ENCODE measurements around the gene CTNNA3.

Gene CTNNA3

DNA sequence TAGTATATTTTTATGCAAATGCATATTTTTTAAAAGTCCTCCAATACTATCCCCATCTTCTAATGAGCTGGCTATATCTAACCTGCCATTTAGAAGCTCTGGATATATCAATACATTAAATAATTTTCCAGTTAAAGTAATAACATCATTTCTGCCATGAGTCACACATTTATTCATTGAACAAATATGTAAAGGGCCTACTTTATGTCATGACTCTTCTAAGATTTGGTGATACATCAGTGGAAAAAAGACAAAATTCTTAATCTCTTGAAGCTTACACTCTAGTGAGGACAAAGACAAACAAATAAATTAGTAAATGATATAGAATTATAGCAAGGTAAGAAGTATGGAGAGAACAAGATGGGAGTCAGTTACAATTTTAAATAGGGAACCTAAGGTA is 1487.0 kb downstream of the CTNNA3 start:
- no peaks in the 10 kb centered on the region for H3K27me3 ChIP-seq (replicated peaks; ENCODE audit: control insufficient read depth, insufficient read depth, low read length)
- DNase-seq (ENCODE audit: low read depth): no peak
- no peak overlapping the region for H3K9ac ChIP-seq (ENCODE audit: low read length)
- H3K36me3 ChIP-seq (ENCODE audit: control insufficient read depth, insufficient read depth, low read length, severe bottlenecking): no peaks in the 10 kb centered on the region
- H3K4me1 ChIP-seq (ENCODE audit: control insufficient read depth, insufficient read depth, low read length): no peaks in the 10 kb centered on the region
- H3K9me3 ChIP-seq (ENCODE audit: control insufficient read depth, low read length): no peaks in the 10 kb centered on the region
- no peak overlapping the region for H3K4me3 ChIP-seq (ENCODE audit: low read length)

GRCh38 chr10:66204838-66205237 is 1491.2 kb downstream of the CTNNA3 start:
- Histone ChIP-seq H3K9me3 (ENCODE audit: control insufficient read depth, low read length) (no peaks in the 10 kb centered on the region), H3K4me1 (ENCODE audit: control insufficient read depth, insufficient read depth, low read length) (no peaks in the 10 kb centered on the region), H3K27me3 (replicated peaks; ENCODE audit: control insufficient read depth, insufficient read depth, low read length) (no peaks in the 10 kb centered on the region), H3K4me3 (ENCODE audit: low read length) (no peak overlapping the region), H3K9ac (ENCODE audit: low read length) (no peak overlapping the region), H3K36me3 (ENCODE audit: control insufficient read depth, insufficient read depth, low read length, severe bottlenecking) (no peaks in the 10 kb centered on the region)
- no peak for DNase-seq (ENCODE audit: low read depth)

GRCh38 chr10:66202101-66202500 is 1493.9 kb downstream of the CTNNA3 start:
- no peaks in the 10 kb centered on the region for H3K9me3 ChIP-seq (ENCODE audit: control insufficient read depth, low read length)
- H3K27me3 ChIP-seq (replicated peaks; ENCODE audit: control insufficient read depth, insufficient read depth, low read length): no peaks in the 10 kb centered on the region
- no peak overlapping the region for H3K4me3 ChIP-seq (ENCODE audit: low read length)
- H3K9ac ChIP-seq (ENCODE audit: low read length): no peak overlapping the region
- no peaks in the 10 kb centered on the region for H3K4me1 ChIP-seq (ENCODE audit: control insufficient read depth, insufficient read depth, low read length)
- no peak for DNase-seq (ENCODE audit: low read depth)
- no peaks in the 10 kb centered on the region for H3K36me3 ChIP-seq (ENCODE audit: control insufficient read depth, insufficient read depth, low read length, severe bottlenecking)

GRCh38 chr10:66192162-66192831 is 1503.7 kb downstream of the CTNNA3 start:
- no peaks in the 10 kb centered on the region for H3K4me1 ChIP-seq (ENCODE audit: control insufficient read depth, insufficient read depth, low read length)
- DNase-seq (ENCODE audit: low read depth): no peak

GRCh38 chr10:66190413-66190812 is 1505.6 kb downstream of the CTNNA3 start:
- no peaks in the 10 kb centered on the region for H3K36me3 ChIP-seq (ENCODE audit: control insufficient read depth, insufficient read depth, low read length, severe bottlenecking)
- no peaks in the 10 kb centered on the region for H3K9me3 ChIP-seq (ENCODE audit: control insufficient read depth, low read length)
- no peak for DNase-seq (ENCODE audit: low read depth)
- no peak overlapping the region for H3K4me3 ChIP-seq (ENCODE audit: low read length)
- no peak overlapping the region for H3K9ac ChIP-seq (ENCODE audit: low read length)
- no peaks in the 10 kb centered on the region for H3K27me3 ChIP-seq (replicated peaks; ENCODE audit: control insufficient read depth, insufficient read depth, low read length)
- H3K4me1 ChIP-seq (ENCODE audit: control insufficient read depth, insufficient read depth, low read length): no peaks in the 10 kb centered on the region

More at GRCh38 chr10:66192162-66192831, 1503.7 kb downstream of the CTNNA3 start:
- H3K4me3 ChIP-seq (ENCODE audit: low read length): no peak overlapping the region
- H3K9ac ChIP-seq (ENCODE audit: low read length): no peak overlapping the region
- no peaks in the 10 kb centered on the region for H3K27me3 ChIP-seq (replicated peaks; ENCODE audit: control insufficient read depth, insufficient read depth, low read length)
- no peaks in the 10 kb centered on the region for H3K36me3 ChIP-seq (ENCODE audit: control insufficient read depth, insufficient read depth, low read length, severe bottlenecking)
- H3K9me3 ChIP-seq (ENCODE audit: control insufficient read depth, low read length): no peaks in the 10 kb centered on the region

DNA sequence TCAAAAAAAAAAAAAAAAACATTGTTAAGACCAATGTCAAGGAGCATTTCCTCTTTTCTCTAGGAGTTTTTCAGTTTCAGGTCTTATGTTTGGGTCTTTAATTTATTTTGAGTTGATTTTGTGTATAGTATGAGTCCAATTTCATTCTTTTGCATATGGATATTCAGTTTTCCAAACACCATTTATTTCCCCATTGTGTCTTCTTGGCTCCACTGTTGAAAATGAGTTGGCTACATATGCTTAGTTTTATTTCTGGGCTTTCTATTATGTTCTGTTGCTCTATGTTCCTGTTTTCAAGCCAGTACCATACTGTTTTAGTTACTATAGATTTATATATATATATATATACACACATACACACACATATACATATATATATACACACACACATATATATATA is 1506.7 kb downstream of the CTNNA3 start:
- no peaks in the 10 kb centered on the region for H3K27me3 ChIP-seq (replicated peaks; ENCODE audit: control insufficient read depth, insufficient read depth, low read length)
- DNase-seq (ENCODE audit: low read depth): no peak
- H3K9ac ChIP-seq (ENCODE audit: low read length): no peak overlapping the region
- H3K36me3 ChIP-seq (ENCODE audit: control insufficient read depth, insufficient read depth, low read length, severe bottlenecking): no peaks in the 10 kb centered on the region
- no peak overlapping the region for H3K4me3 ChIP-seq (ENCODE audit: low read length)
- no peaks in the 10 kb centered on the region for H3K9me3 ChIP-seq (ENCODE audit: control insufficient read depth, low read length)
- H3K4me1 ChIP-seq (ENCODE audit: control insufficient read depth, insufficient read depth, low read length): no peaks in the 10 kb centered on the region

- H3K36me3 ChIP-seq (ENCODE audit: control insufficient read depth, insufficient read depth, low read length, severe bottlenecking): no peaks in the 10 kb centered on the region
- no peak overlapping the region for H3K4me3 ChIP-seq (ENCODE audit: low read length)
- H3K9me3 ChIP-seq (ENCODE audit: control insufficient read depth, low read length): no peaks in the 10 kb centered on the region
- H3K4me1 ChIP-seq (ENCODE audit: control insufficient read depth, insufficient read depth, low read length): no peaks in the 10 kb centered on the region
- H3K9ac ChIP-seq (ENCODE audit: low read length): no peak overlapping the region
- no peak for DNase-seq (ENCODE audit: low read depth)
- H3K27me3 ChIP-seq (replicated peaks; ENCODE audit: control insufficient read depth, insufficient read depth, low read length): no peaks in the 10 kb centered on the region
Observed at GRCh38 chr10:66187053-66187733, 1508.8 kb downstream of the CTNNA3 start.

DNA sequence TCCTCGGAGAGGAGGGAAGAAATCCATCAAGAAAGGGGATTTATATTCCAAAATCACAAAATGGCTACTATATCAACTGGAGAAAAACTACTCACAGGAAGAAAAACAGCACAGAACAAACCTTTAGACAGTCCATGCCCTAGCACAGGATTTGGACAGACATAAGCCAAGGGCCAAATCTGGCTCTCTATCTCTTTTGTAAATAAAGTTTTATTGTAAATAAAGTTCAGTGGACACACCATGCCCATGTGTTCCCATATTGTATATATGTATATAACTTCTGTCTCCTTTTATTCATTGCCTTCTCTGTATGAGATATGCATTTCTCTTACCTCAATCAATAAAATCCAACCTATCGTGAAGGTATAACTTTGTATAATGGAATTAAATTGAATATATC is 1513.0 kb downstream of the CTNNA3 start:
- H3K36me3 ChIP-seq (ENCODE audit: control insufficient read depth, insufficient read depth, low read length, severe bottlenecking): no peaks in the 10 kb centered on the region
- no peaks in the 10 kb centered on the region for H3K4me1 ChIP-seq (ENCODE audit: control insufficient read depth, insufficient read depth, low read length)
- no peak overlapping the region for H3K4me3 ChIP-seq (ENCODE audit: low read length)
- H3K9me3 ChIP-seq (ENCODE audit: control insufficient read depth, low read length): no peaks in the 10 kb centered on the region
- no peaks in the 10 kb centered on the region for H3K27me3 ChIP-seq (replicated peaks; ENCODE audit: control insufficient read depth, insufficient read depth, low read length)
- no peak for DNase-seq (ENCODE audit: low read depth)
- no peak overlapping the region for H3K9ac ChIP-seq (ENCODE audit: low read length)

- no peaks in the 10 kb centered on the region for H3K36me3 ChIP-seq (ENCODE audit: control insufficient read depth, insufficient read depth, low read length, severe bottlenecking)
- H3K27me3 ChIP-seq (replicated peaks; ENCODE audit: control insufficient read depth, insufficient read depth, low read length): no peaks in the 10 kb centered on the region
- peak; percentile 81 for DNase-seq (ENCODE audit: low read depth)
- peaks cover 7% of the 10 kb centered on the region for H3K9me3 ChIP-seq (ENCODE audit: control insufficient read depth, low read length)
- H3K4me3 ChIP-seq (ENCODE audit: low read length): no peak overlapping the region
- H3K4me1 ChIP-seq (ENCODE audit: control insufficient read depth, insufficient read depth, low read length): no peaks in the 10 kb centered on the region
- no peak overlapping the region for H3K9ac ChIP-seq (ENCODE audit: low read length)
Observed at GRCh38 chr10:66180581-66181318, 1515.2 kb downstream of the CTNNA3 start.

GRCh38 chr10:66180021-66180420 is 1516.0 kb downstream of the CTNNA3 start:
- no peak overlapping the region for H3K4me3 ChIP-seq (ENCODE audit: low read length)
- no peak overlapping the region for H3K9ac ChIP-seq (ENCODE audit: low read length)
- H3K9me3 ChIP-seq (ENCODE audit: control insufficient read depth, low read length): peaks cover 7% of the 10 kb centered on the region
- DNase-seq (ENCODE audit: low read depth): no peak
- no peaks in the 10 kb centered on the region for H3K27me3 ChIP-seq (replicated peaks; ENCODE audit: control insufficient read depth, insufficient read depth, low read length)
- no peaks in the 10 kb centered on the region for H3K4me1 ChIP-seq (ENCODE audit: control insufficient read depth, insufficient read depth, low read length)
- H3K36me3 ChIP-seq (ENCODE audit: control insufficient read depth, insufficient read depth, low read length, severe bottlenecking): no peaks in the 10 kb centered on the region

- Histone ChIP-seq H3K27me3 (replicated peaks; ENCODE audit: control insufficient read depth, insufficient read depth, low read length) (no peaks in the 10 kb centered on the region), H3K4me1 (ENCODE audit: control insufficient read depth, insufficient read depth, low read length) (no peaks in the 10 kb centered on the region), H3K9ac (ENCODE audit: low read length) (no peak overlapping the region), H3K4me3 (ENCODE audit: low read length) (no peak overlapping the region), H3K36me3 (ENCODE audit: control insufficient read depth, insufficient read depth, low read length, severe bottlenecking) (no peaks in the 10 kb centered on the region), H3K9me3 (ENCODE audit: control insufficient read depth, low read length) (peaks cover 7% of the 10 kb centered on the region)
- DNase-seq (ENCODE audit: low read depth): peak; percentile 54
Observed at GRCh38 chr10:66176772-66177171, 1519.2 kb downstream of the CTNNA3 start.
